ENCODE data around the gene NTM. TPM values are rescaled to one million over a fixed set of nuclear protein-coding genes. Genes with fewer than 3 reads are reported as not detected.

Gene NTM
- total RNA-seq, 4 donors from 2014 or later = 1.4 to 5.7 TPM; not detected in 2

GRCh38 chr11:132131047-132131446 lies 760.6 kb downstream of the NTM start:
- H3K9me3 ChIP-seq = no peaks in the 10 kb centered on the region
- H3K36me3 ChIP-seq = no peaks in the 10 kb centered on the region
- intact Hi-C loops (cut with DNase I; ENCODE audit: low total_unique reads) = no loop called here
- no peak for TF ChIP-seq CTCF (IDR thresholded peaks at IDR 0.05)
- TF ChIP-seq POLR2A (IDR thresholded peaks at IDR 0.05) = no peak
- no peaks in the 10 kb centered on the region for H3K27me3 ChIP-seq
- DNase-seq = no peak
- H3K4me1 ChIP-seq = no peaks in the 10 kb centered on the region
- no peak overlapping the region for H3K27ac ChIP-seq
- no peak overlapping the region for H3K4me3 ChIP-seq

- Histone ChIP-seq H3K27ac (no peak overlapping the region), H3K36me3 (no peaks in the 10 kb centered on the region), H3K9me3 (no peaks in the 10 kb centered on the region), H3K27me3 (no peaks in the 10 kb centered on the region), H3K4me3 (no peak overlapping the region), H3K4me1 (no peaks in the 10 kb centered on the region)
- TF ChIP-seq CTCF (IDR thresholded peaks at IDR 0.05) (no peak), POLR2A (IDR thresholded peaks at IDR 0.05) (no peak)
- intact Hi-C loops (cut with DNase I; ENCODE audit: low total_unique reads) = no loop called here
- DNase-seq = no peak
Measured at GRCh38 chr11:132131961-132132360, 761.5 kb downstream of the NTM start.

DNA sequence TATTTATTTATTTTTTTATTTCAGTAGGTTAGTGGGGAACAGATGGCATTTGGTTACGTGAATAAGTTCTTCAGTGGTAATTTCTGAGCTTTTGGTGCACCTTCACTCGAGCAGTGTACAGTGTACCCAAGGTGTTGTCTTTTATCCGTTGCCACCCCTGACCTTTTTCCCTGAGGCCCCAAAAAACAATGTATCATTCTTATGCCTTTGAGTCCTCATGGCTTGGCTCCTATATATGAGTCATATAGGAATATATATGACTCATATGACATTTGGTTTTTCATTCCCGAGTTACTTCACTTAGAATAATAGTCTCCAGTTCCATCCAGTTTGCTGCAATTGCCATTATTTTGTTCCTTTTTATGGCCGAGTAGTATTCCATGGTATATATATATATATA lies 763.9 kb downstream of the NTM start:
- no peaks in the 10 kb centered on the region for H3K27me3 ChIP-seq
- intact Hi-C loops (cut with DNase I; ENCODE audit: low total_unique reads) = no loop called here
- H3K36me3 ChIP-seq = no peaks in the 10 kb centered on the region
- H3K9me3 ChIP-seq = no peaks in the 10 kb centered on the region
- H3K27ac ChIP-seq = no peak overlapping the region
- no peak for DNase-seq
- TF ChIP-seq CTCF (IDR thresholded peaks at IDR 0.05) (no peak), POLR2A (IDR thresholded peaks at IDR 0.05) (no peak)
- H3K4me3 ChIP-seq = no peak overlapping the region
- no peaks in the 10 kb centered on the region for H3K4me1 ChIP-seq

- no peaks in the 10 kb centered on the region for H3K4me1 ChIP-seq
- H3K36me3 ChIP-seq = no peaks in the 10 kb centered on the region
- intact Hi-C loops (cut with DNase I; ENCODE audit: low total_unique reads) = no loop called here
- no peaks in the 10 kb centered on the region for H3K9me3 ChIP-seq
- H3K4me3 ChIP-seq = no peak overlapping the region
- DNase-seq = no peak
- no peaks in the 10 kb centered on the region for H3K27me3 ChIP-seq
- no peak overlapping the region for H3K27ac ChIP-seq
- TF ChIP-seq CTCF (IDR thresholded peaks at IDR 0.05) (no peak), POLR2A (IDR thresholded peaks at IDR 0.05) (no peak)
Measured at GRCh38 chr11:132137289-132137980, 767.0 kb downstream of the NTM start.

DNA sequence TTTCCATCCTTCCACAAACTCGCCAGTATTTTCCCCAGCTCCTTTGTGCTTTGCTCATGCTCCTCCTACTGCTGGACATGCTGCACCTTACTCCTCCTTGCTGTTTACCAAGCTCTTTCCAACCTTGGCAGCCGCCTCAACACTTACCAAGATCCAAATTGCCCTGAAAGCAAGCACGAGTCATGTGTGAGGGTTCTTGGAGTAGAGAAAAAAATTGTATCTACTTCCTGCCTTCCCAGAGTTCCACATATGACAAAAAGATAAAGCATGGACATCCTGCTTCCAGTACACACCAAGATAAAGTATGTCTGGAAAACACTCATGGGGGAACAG lies 767.5 kb downstream of the NTM start:
- Histone ChIP-seq H3K4me1 (no peaks in the 10 kb centered on the region), H3K27ac (no peak overlapping the region), H3K36me3 (no peaks in the 10 kb centered on the region), H3K9me3 (no peaks in the 10 kb centered on the region), H3K4me3 (no peak overlapping the region), H3K27me3 (no peaks in the 10 kb centered on the region)
- TF ChIP-seq POLR2A (IDR thresholded peaks at IDR 0.05) = no peak
- TF ChIP-seq CTCF (IDR thresholded peaks at IDR 0.05) = no peak
- intact Hi-C loops (cut with DNase I; ENCODE audit: low total_unique reads) = no loop called here
- DNase-seq = no peak

Data from uterus (tissue), 4 donors.